Ascending aorta (tissue), 2 donors: Measurements from ENCODE around the gene RFPL2. TPM values are rescaled to one million over a fixed set of nuclear protein-coding genes. Genes with fewer than 3 reads are reported as not detected.
A peak's percentile ranks its signal among the peaks of the same experiment; 100 is the strongest.

Experiments
- DNase-seq, 2 donors: peaks; one replicate each; pipeline ENCODE4 v3.0.0-alpha.2; 2019; ENCODE audit warnings: low spot score in 2 of 2
- H3K27ac ChIP-seq, 2 donors: fragments of 200-600 bp; sonication (generic); one replicate each; pipeline ENCODE4 v1.5.1; 2016 to 2017; ENCODE audit warnings: mild to moderate bottlenecking in 1 of 2
- H3K27me3 ChIP-seq: fragments of 200-600 bp; sonication (generic); one replicate; pipeline ENCODE4 v1.5.1; 2017
- H3K36me3 ChIP-seq, 2 donors: fragments of 200-600 bp; sonication (generic); one replicate each; pipeline ENCODE4 v1.5.1; 2016
- H3K4me1 ChIP-seq, 2 donors: fragments of 200-600 bp; sonication (generic); one replicate each; pipeline ENCODE4 v1.5.1; 2016 to 2017; ENCODE audit warnings: mild to moderate bottlenecking in 1 of 2
- H3K4me3 ChIP-seq, 2 donors: fragments of 200-600 bp; sonication (generic); one replicate each; pipeline ENCODE4 v1.5.1; 2016 to 2017; ENCODE audit warnings: mild to moderate bottlenecking in 1 of 2
- H3K9me3 ChIP-seq, 2 donors: fragments of 200-600 bp; sonication (generic); one replicate each; pipeline ENCODE4 v1.5.1; 2016
- CTCF ChIP-seq, 3 experiments: fragments of 200-600 bp in 2 of 3; fragments of 450-650 bp in 1 of 3; sonication (generic) in 2 of 3; IDR thresholded peaks; one replicate each; pipeline ENCODE4 v1.5.1; 2016 to 2019; ENCODE audit warnings: antibody characterized with exemption in 3 of 3, mild to moderate bottlenecking in 1 of 3, moderate library complexity in 1 of 3
- intact Hi-C: fragments of 100-400 bp; cut with DNase I; formaldehyde crosslinking; loops from one replicate; pipeline ENCODE4 v1.15.1; 2023
- total RNA-seq: library from RNA; depleted of rRNA; stranded (reverse); fragments of >200 nt; gene quantifications from one replicate; pipeline ENCODE4 v1.1.0, GENCODE V29; 2016

RFPL2 gene
- total RNA-seq, result not detected

- Histone ChIP-seq H3K4me3 (peak within 1 kb of the TSS in 1 of 2 donors; percentile 41), H3K4me1 (no peaks in the 10 kb centered on the region), H3K27me3 (peaks cover 6% of the 10 kb centered on the region), H3K36me3 (no peaks in the 10 kb centered on the region), H3K9me3 (no peaks in the 10 kb centered on the region), H3K27ac (no peak within 1 kb of the TSS)
- DNase-seq, result no peak
- no peak for TF ChIP-seq CTCF (IDR thresholded peaks at IDR 0.05)
- intact Hi-C loops, result no loop called here
Measured at GRCh38 chr22:32204856-32205722, at the start of gene RFPL2. Gene RFPL2 (minus strand): TSS chr22:32205073. CDS start chr22:32202451, 2,622 bp downstream.

GRCh38 chr22:32249231-32249630 lies 44.4 kb upstream of the RFPL2 start:
- Histone ChIP-seq H3K27me3 (no peaks in the 10 kb centered on the region), H3K4me3 (no peak overlapping the region), H3K36me3 (no peaks in the 10 kb centered on the region), H3K4me1 (no peaks in the 10 kb centered on the region), H3K27ac (no peak overlapping the region), H3K9me3 (no peaks in the 10 kb centered on the region)
- no peak for DNase-seq
- no peak for TF ChIP-seq CTCF (IDR thresholded peaks at IDR 0.05)
- intact Hi-C loops, result no loop called here

- no peak for TF ChIP-seq CTCF (IDR thresholded peaks at IDR 0.05)
- Histone ChIP-seq H3K36me3 (no peaks in the 10 kb centered on the region), H3K27ac (no peak overlapping the region), H3K27me3 (no peaks in the 10 kb centered on the region), H3K9me3 (no peaks in the 10 kb centered on the region), H3K4me3 (no peak overlapping the region), H3K4me1 (no peaks in the 10 kb centered on the region)
- intact Hi-C loops, result no loop called here
- no peak for DNase-seq
Measured at GRCh38 chr22:32248276-32248675, 43.4 kb upstream of the RFPL2 start.

- no peak for DNase-seq
- Histone ChIP-seq H3K9me3 (no peaks in the 10 kb centered on the region), H3K36me3 (no peaks in the 10 kb centered on the region), H3K4me3 (no peak overlapping the region), H3K27ac (no peak overlapping the region), H3K27me3 (no peaks in the 10 kb centered on the region), H3K4me1 (no peaks in the 10 kb centered on the region)
- intact Hi-C loops, result no loop called here
- no peak for TF ChIP-seq CTCF (IDR thresholded peaks at IDR 0.05)
Measured at GRCh38 chr22:32246166-32246565, 41.3 kb upstream of the RFPL2 start.

- no peak for DNase-seq
- Histone ChIP-seq H3K27me3 (no peaks in the 10 kb centered on the region), H3K27ac (no peak overlapping the region), H3K4me1 (no peaks in the 10 kb centered on the region), H3K36me3 (no peaks in the 10 kb centered on the region), H3K9me3 (no peaks in the 10 kb centered on the region), H3K4me3 (no peak overlapping the region)
- intact Hi-C loops, result no loop called here
- TF ChIP-seq CTCF (IDR thresholded peaks at IDR 0.05), result no peak
Measured at GRCh38 chr22:32245042-32245441, 40.2 kb upstream of the RFPL2 start.
